GM12878 (cell line): Measurements from ENCODE around the gene MND1. TPM values are rescaled to one million over a fixed set of nuclear protein-coding genes. Genes with fewer than 3 reads are reported as not detected.

Experiments
- ATF2 ChIP-seq: IDR thresholded peaks from 2 replicates; pipeline ENCODE4 v1.6.1; 2012; ENCODE audit warnings: low read length, inconsistent platforms
- ATF7 ChIP-seq: fragments of 450-650 bp; IDR thresholded peaks from 2 replicates; pipeline ENCODE4 v1.6.1; 2016; ENCODE audit warnings: low read depth, mild to moderate bottlenecking
- BCL11A ChIP-seq: IDR thresholded peaks from 2 replicates; pipeline ENCODE4 v1.6.1; 2011; ENCODE audit warnings: low read depth, low read length
- CBX3 ChIP-seq: fragments of 200-600 bp; sonication (generic); IDR thresholded peaks from 2 replicates; pipeline ENCODE4 v1.6.1; 2016; ENCODE audit warnings: low read depth, borderline replicate concordance
- CHD1 ChIP-seq: IDR thresholded peaks from 2 replicates; pipeline ENCODE4 v1.6.1; 2012; ENCODE audit warnings: low read depth, low read length, improper control_type of control experiment
- CTCF ChIP-seq, 3 experiments: IDR thresholded peaks in 2 of 3; conservative IDR thresholded peaks in 1 of 3; 2 replicates each; pipeline ENCODE4 v1.5.1; 2011; ENCODE audit warnings: low read depth in 3 of 3, low read length in 3 of 3, mild to moderate bottlenecking in 3 of 3, control low read depth in 2 of 3, moderate library complexity in 2 of 3, inconsistent platforms in 1 of 3, mixed read lengths in 1 of 3; ENCODE audit not compliant: control insufficient read depth in 2 of 3, insufficient read depth in 1 of 3; ENCODE audit errors: extremely low read depth in 1 of 3
- E4F1 ChIP-seq: fragments of 450-650 bp; IDR thresholded peaks from 2 replicates; pipeline ENCODE4 v1.6.1; 2018; ENCODE audit warnings: borderline replicate concordance, mild to moderate bottlenecking; ENCODE audit not compliant: partially characterized antibody
- HDAC6 ChIP-seq: fragments of 200-600 bp; sonication (generic); IDR thresholded peaks from one replicate; pipeline ENCODE4 v1.8.0; 2017; ENCODE audit warnings: antibody characterized with exemption; ENCODE audit not compliant: unreplicated experiment
- IRF4 ChIP-seq: IDR thresholded peaks from 2 replicates; pipeline ENCODE4 v1.6.1; 2011; ENCODE audit warnings: low read depth, low read length
- JUNB ChIP-seq: IDR thresholded peaks from 2 replicates; pipeline ENCODE4 v1.6.1; 2016; ENCODE audit warnings: antibody characterized with exemption, mild to moderate bottlenecking
- MEF2A ChIP-seq: IDR thresholded peaks from 2 replicates; pipeline ENCODE4 v1.6.1; 2011; ENCODE audit warnings: low read depth, mild to moderate bottlenecking, low read length, moderate library complexity; ENCODE audit not compliant: insufficient read depth
- NFXL1 ChIP-seq: fragments of 450-650 bp; IDR thresholded peaks from 2 replicates; pipeline ENCODE4 v1.6.1; 2017; ENCODE audit warnings: antibody characterized with exemption, mild to moderate bottlenecking, borderline replicate concordance
- NR2C1 ChIP-seq: fragments of 450-650 bp; IDR thresholded peaks from 2 replicates; pipeline ENCODE4 v1.6.1; 2017; ENCODE audit warnings: antibody characterized with exemption, mild to moderate bottlenecking, moderate library complexity
- PAX8 ChIP-seq: fragments of 450-650 bp; IDR thresholded peaks from 2 replicates; pipeline ENCODE4 v1.6.1; 2017; ENCODE audit warnings: mild to moderate bottlenecking, moderate library complexity
- POLR2AphosphoS2 ChIP-seq: IDR thresholded peaks from 2 replicates; pipeline ENCODE4 v1.6.1; 2011; ENCODE audit warnings: low read depth, mild to moderate bottlenecking, low read length, improper control_type of control experiment, moderate library complexity
- RAD21 ChIP-seq: IDR thresholded peaks from 2 replicates; pipeline ENCODE4 v1.6.1; 2011; ENCODE audit warnings: mild to moderate bottlenecking, low read depth, low read length, moderate library complexity; ENCODE audit not compliant: insufficient read depth
- SIX5 ChIP-seq: IDR thresholded peaks from 2 replicates; pipeline ENCODE4 v1.6.1; 2011; ENCODE audit warnings: mild to moderate bottlenecking, low read depth, low read length, moderate library complexity; ENCODE audit not compliant: severe bottlenecking
- SMAD5 ChIP-seq: IDR thresholded peaks from 2 replicates; pipeline ENCODE4 v1.6.1; 2016; ENCODE audit warnings: antibody characterized with exemption, low read depth
- SREBF1 ChIP-seq: IDR thresholded peaks from 2 replicates; pipeline ENCODE4 v1.6.1; 2012; ENCODE audit warnings: mild to moderate bottlenecking, low read length
- SREBF2 ChIP-seq: IDR thresholded peaks from 2 replicates; pipeline ENCODE4 v1.6.1; 2012; ENCODE audit warnings: mild to moderate bottlenecking, low read length
- TAF1 ChIP-seq: IDR thresholded peaks from 2 replicates; pipeline ENCODE4 v1.6.1; 2011; ENCODE audit warnings: mild to moderate bottlenecking, low read depth, low read length, borderline replicate concordance
- ZBTB4 ChIP-seq: fragments of 450-650 bp; formaldehyde crosslinking; IDR thresholded peaks from 2 replicates; pipeline ENCODE4 v1.4.0; 2022; ENCODE audit warnings: mild to moderate bottlenecking, moderate library complexity
- ZNF622 ChIP-seq: fragments of 450-650 bp; IDR thresholded peaks from 2 replicates; pipeline ENCODE4 v1.6.1; 2017; ENCODE audit warnings: mild to moderate bottlenecking, inconsistent platforms
- ZZZ3 ChIP-seq: IDR thresholded peaks from 2 replicates; pipeline ENCODE4 v1.6.1; 2011; ENCODE audit warnings: low read depth; ENCODE audit not compliant: control insufficient read depth, insufficient read length
- polyA plus RNA-seq, 11 experiments: library from polyadenylated mRNA; depleted of rRNA in 4 of 11; unstranded in 6 of 11; stranded (reverse) in 5 of 11; fragments of >200 nt; fragmentation: Nextera tagmentation in 4 of 11; fragmentation: Illumina TruSeq in 1 of 11; extraction: Ambion mirVana in 4 of 11; extraction: Trizol in 1 of 11; gene quantifications; 1 replicate in 1 of 11; 2 replicates in 10 of 11; pipeline versions ENCODE4 v1.2.1 to v1.2.3, GENCODE V29; 2011 to 2016; ENCODE audit warnings: inconsistent platforms in 2 of 11, missing spikeins in 2 of 11, low read depth in 1 of 11
- total RNA-seq, 4 experiments: library from RNA; depleted of rRNA in 3 of 4; stranded (reverse); fragments of >200 nt in 3 of 4; fragmentation: Illumina TruSeq in 1 of 4; extraction: Trizol in 1 of 4; gene quantifications; 2 replicates each; pipeline versions ENCODE4 v1.2.1 to v1.2.3, GENCODE V29; 2013 to 2021

MND1 gene
- total and polyA plus RNA-seq, 10 of the 15 experiments (the other 5 are each of a cell fraction or from before 2014, with no cell fraction given): 17.7 to 58.1 (median 47.3) TPM

- TF ChIP-seq ZZZ3: no peak
- peak; percentile 27; the same call in 1 of the 2 replicates for TF ChIP-seq BCL11A
- no peak for TF ChIP-seq NFXL1
- no peak for TF ChIP-seq HDAC6
- TF ChIP-seq CHD1: no peak
- TF ChIP-seq NR2C1: no peak
- TF ChIP-seq SREBF1: no peak
- no peak for TF ChIP-seq RAD21
- no peak for TF ChIP-seq TAF1
- no peak for TF ChIP-seq ATF2
- no peak for TF ChIP-seq CBX3
- no peak for TF ChIP-seq ZNF622
- no peak; the same call in 1 of the 2 replicates for TF ChIP-seq JUNB
- no peak for TF ChIP-seq ZBTB4 (CRISPR knock-in tag)
- no peak for TF ChIP-seq CTCF (IDR thresholded peaks at IDR 0.05 in 2 of 3, conservative IDR thresholded peaks at IDR 0.05 in 1 of 3; ENCODE audit: control insufficient read depth in 2 of 3, extremely low read depth in 1 of 3, insufficient read depth in 1 of 3, low read depth in 3 of 3, low read length in 3 of 3)
- no peak for TF ChIP-seq IRF4
- TF ChIP-seq PAX8: no peak
- 0 out of 2 replicates have a peak, but pooled peaks have one; percentile 31 for TF ChIP-seq MEF2A
- TF ChIP-seq POLR2AphosphoS2: no peak
- no peak for TF ChIP-seq SMAD5
- TF ChIP-seq SREBF2: no peak
- TF ChIP-seq ATF7: no peak
- TF ChIP-seq E4F1: no peak
- no peak for TF ChIP-seq SIX5
Measured at GRCh38 chr4:153341575-153342090, 2.9 kb upstream of the MND1 start (continued).
